Raji (cell line): ENCODE results near the gene MED31.

ENCODE experiments used
- POLR2A ChIP-seq: IDR thresholded peaks from 2 replicates; pipeline ENCODE4 v1.6.1; 2011; ENCODE audit warnings: low read depth, low read length, control low read depth; ENCODE audit not compliant: insufficient read depth

Gene MED31

DNA sequence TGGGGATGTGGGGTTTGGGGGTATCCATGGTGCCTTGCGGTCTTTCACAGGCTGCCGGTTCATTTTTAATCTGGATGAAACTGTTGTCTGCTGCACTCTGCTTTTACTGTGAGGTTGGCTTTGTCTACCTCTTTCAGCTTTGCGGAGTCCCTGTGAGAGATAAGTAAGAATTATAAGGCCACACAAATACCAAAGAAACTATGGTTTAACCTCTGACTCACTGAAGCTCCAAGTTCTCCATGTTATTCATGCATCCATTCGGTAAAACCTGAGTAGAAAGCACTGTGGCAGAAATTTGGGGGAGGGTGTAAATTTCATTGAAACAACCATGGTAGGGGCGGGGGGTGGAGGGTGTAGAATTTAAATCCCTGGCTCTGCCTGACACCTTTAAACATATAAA is 41.4 kb downstream of the MED31 start:
- TF ChIP-seq POLR2A: no peak

DNA sequence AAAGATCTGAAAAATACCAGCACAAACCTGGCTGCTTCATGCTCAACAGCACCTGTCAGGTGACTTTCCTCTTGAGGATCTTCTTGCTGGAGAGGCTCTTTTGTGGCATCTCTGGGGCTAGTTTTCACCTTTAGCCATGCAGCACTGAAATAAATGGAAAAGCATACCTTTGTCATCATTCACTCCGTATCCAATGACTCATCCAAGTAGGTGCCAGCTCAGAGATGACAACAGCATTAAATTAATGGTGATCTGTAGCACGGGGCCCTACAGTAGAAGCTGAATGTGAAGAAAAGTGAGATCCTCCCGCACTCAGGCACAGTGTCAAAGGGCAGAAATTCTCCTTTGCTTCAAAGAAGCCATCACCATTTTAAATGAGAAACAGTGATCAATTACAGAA is 43.1 kb downstream of the MED31 start:
- no peak for TF ChIP-seq POLR2A

DNA sequence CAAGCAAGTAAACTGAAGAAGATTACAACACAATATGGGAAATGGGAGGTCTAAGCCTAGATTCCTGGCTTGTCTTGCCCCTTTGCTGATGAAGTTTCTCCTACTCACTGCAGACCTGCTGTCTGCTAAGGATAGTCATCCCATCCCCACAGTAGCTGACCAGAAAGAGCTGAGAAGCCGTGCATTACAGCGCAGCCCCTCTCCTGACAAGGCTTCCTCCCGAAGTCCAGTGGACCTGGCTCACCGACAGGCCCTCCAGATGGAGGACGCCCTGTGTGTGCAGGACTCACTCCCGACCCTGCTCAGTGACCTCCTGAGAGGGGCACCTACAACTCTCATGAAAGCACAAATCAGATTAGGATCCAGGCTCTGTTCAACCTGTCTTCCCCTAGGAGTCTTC is 46.3 kb downstream of the MED31 start:
- TF ChIP-seq POLR2A: no peak

DNA sequence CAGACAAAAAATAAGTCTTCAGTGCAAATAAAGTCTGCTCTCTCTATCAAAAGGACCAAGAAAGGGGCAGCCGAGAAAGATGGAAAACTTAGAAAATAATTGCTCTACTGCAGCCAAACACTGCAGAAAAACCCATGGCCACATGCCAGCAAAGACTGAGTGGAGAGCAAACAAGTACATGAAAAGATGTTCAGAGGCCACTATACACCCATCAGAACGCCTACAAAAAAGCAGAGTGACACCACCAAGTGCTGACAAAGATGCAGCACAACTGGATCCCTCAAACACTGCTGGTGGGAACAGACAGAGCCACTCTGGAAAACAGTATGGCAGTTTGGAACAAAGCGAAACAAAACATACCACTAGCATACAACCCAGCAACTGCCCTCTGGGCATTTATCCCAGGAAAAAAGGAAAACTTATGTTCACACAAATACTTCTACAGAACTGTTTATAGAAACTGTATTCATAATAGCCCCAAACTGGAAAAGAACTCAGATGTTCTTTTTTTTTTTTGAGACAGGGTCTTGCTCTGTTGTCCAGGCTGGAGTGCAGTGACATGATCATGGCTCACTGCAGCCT is 47.6 kb downstream of the MED31 start:
- no peak for TF ChIP-seq POLR2A

DNA sequence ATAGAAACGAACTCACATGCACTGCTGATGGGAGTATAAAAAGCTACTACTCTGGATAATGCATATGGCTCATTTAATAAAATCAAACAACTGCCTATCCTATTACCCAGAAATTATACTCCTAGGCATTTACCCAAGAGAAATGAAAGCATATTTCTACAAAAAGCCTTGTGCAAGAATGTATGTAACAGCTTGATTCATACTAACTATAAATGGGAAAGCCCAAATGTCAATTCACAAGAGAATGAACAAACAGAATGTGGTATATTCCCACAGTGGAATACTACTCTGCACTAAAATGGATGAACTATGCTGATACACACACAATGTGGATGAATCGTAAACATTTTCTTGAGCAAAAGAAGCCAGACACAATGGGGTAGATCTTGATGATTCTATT is 49.3 kb downstream of the MED31 start:
- TF ChIP-seq POLR2A: no peak

DNA sequence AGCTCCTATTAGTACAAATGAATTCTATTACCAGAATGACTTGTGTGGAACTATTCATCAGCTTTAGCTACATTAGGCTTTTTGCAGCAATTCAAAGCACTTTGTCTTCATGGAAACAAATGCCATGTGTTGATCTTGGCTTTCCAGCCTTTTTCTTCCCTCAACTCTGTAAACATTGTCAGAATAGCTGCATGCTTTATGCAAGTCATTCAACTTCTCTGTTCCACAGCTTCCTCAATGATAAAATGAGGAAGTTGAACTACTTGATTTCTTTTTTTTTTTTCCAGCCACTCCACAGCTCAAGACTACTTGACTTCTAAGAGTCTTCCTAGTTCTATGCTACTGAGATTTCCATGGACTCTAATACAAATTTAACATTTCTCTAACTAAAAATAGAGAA is 52.0 kb downstream of the MED31 start:
- no peak for TF ChIP-seq POLR2A

DNA sequence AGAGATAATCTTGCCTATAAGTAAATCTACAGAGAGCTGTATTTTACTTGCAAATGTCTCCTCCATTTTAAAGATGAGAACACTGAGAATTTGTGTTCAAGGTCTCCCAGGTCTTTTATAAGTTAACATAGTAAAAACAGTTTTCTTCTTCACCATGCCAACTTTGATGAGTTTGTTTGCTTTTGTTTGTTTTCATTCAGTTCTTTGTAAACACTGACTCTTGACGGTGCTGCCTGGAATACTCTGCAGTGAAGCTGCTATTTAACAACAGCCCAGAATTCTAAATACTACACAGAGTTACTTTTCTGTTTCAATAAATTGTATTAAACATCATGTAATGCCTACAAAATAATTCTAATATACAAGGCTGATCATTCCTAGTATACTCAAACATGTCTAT is 53.7 kb downstream of the MED31 start:
- TF ChIP-seq POLR2A: no peak

DNA sequence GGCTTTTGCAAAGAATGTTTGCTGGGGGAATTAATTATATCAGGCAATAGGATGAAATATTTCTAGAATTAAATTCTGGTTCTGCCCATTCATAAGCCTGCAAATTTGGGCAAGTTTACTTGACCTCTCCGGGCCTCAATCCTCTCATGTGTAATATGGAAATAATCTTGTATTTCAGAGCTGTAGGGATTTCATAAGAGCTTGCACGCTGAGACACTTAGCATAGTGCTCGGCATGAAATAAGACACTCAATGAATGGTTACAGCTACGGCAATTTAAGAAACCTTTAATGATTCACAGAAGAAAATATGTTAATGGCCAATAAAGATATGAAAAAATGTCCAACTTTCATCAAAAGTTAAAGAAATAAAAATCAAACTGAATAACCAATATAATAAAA is 54.5 kb downstream of the MED31 start:
- no peak for TF ChIP-seq POLR2A

DNA sequence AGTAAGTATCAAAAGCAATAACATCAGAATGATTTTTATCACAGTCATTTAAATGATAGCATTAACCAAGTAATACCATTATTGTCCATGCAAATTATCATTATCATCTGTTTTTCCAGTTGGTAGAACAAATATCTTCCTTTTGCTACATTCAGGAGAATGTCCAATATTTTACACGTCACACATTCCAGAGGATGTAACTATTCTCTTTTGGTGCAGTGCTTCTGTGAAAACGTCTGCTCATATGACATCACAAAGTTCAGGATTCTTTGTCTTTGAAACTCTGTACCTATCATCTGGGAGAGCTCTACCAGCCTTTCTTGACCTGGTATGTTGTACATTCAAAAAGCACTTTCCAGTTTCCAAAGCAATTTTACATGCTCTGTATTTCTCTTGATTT is 54.9 kb downstream of the MED31 start:
- no peak for TF ChIP-seq POLR2A

DNA sequence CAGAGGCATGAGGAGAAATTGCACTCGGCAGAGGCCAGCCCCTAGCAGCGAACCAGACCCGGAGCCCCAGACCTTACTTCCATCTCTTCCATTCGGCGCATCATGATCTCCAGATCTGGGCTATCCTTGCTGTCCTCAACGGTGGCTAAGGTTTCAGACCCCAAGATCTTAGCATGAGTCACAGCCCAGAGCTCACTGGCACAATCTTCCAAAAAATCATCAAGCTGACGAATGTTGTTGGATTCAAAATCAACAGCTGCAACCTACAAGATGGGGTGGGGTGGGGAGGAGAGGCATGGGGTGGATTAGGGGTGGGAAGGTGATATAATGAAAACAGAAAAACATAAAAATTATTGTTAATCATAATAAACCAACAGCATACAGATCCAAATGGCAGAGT is 55.3 kb downstream of the MED31 start:
- TF ChIP-seq POLR2A: no peak
